Gastroesophageal sphincter (tissue), 4 donors: ENCODE measurements around the gene ABCC1. TPM values are rescaled to one million over a fixed set of nuclear protein-coding genes. Genes with fewer than 3 reads are reported as not detected.

ENCODE experiments used
- ATAC-seq: fragments of 150-250 bp; one replicate; pipeline ENCODE4 v1.9.1; 2016; ENCODE audit warnings: mild to moderate bottlenecking, moderate library complexity
- H3K27ac ChIP-seq, 4 donors: fragments of 200-600 bp; sonication (generic) in 3 of 4; 1 replicate in 3 of 4; 2 replicates in 1 of 4; pipeline ENCODE4 v1.5.1; 2016 to 2019
- H3K27me3 ChIP-seq: fragments of 200-600 bp; sonication (generic); one replicate; pipeline ENCODE4 v1.5.1; 2019
- H3K36me3 ChIP-seq, 2 donors: fragments of 200-600 bp; sonication (generic); one replicate each; pipeline ENCODE4 v1.5.1; 2019; ENCODE audit warnings: control low read depth in 1 of 2
- H3K4me1 ChIP-seq, 3 donors: fragments of 200-600 bp; sonication (generic); 1 replicate in 2 of 3; 2 replicates in 1 of 3; pipeline ENCODE4 v1.5.1; 2016 to 2019; ENCODE audit warnings: control low read depth in 2 of 3
- H3K4me3 ChIP-seq, 2 donors: fragments of 200-600 bp; sonication (generic); one replicate each; pipeline ENCODE4 v1.5.1; 2019; ENCODE audit warnings: mild to moderate bottlenecking in 1 of 2, moderate library complexity in 1 of 2
- H3K9me3 ChIP-seq, 3 donors: fragments of 200-600 bp; sonication (generic); one replicate each; pipeline ENCODE4 v1.5.1; 2017 to 2019; ENCODE audit warnings: control low read depth in 2 of 3
- CTCF ChIP-seq, 4 experiments: fragments of 200-600 bp in 2 of 4; fragments of 450-650 bp in 2 of 4; sonication (generic) in 1 of 4; IDR thresholded peaks; one replicate each; pipeline ENCODE4 v1.5.1; 2017 to 2019; ENCODE audit warnings: antibody characterized with exemption in 4 of 4, mild to moderate bottlenecking in 2 of 4, moderate library complexity in 2 of 4
- EP300 ChIP-seq: sonication (generic); formaldehyde crosslinking; IDR thresholded peaks from one replicate; pipeline ENCODE4 v1.6.1; 2017; ENCODE audit warnings: antibody characterized with exemption, mild to moderate bottlenecking
- POLR2A ChIP-seq, 2 donors: fragments of 450-650 bp; IDR thresholded peaks; one replicate each; pipeline ENCODE4 v1.6.1; 2017; ENCODE audit warnings: antibody characterized with exemption in 2 of 2, mild to moderate bottlenecking in 2 of 2, moderate library complexity in 1 of 2
- POLR2AphosphoS5 ChIP-seq: sonication (generic); formaldehyde crosslinking; IDR thresholded peaks from one replicate; pipeline ENCODE4 v1.6.1; 2017; ENCODE audit warnings: antibody characterized with exemption
- WGBS, 2 donors: methylation state at CpG; one replicate each; pipeline ENCODE4 v1.1.5; 2018; ENCODE audit warnings: low coverage in 1 of 2; 5-methylcytosine and 5-hydroxymethylcytosine counted together
- total RNA-seq, 4 donors: library from RNA; depleted of rRNA; stranded (reverse); fragments of >200 nt; gene quantifications; one replicate each; pipeline ENCODE4 v1.1.0, GENCODE V29; 2016

Gene ABCC1
- total RNA-seq, 4 donors from 2014 or later, result 50.8 to 122 (median 63.1) TPM

- Histone ChIP-seq H3K4me1 (peaks cover 0 to 85% (median 9%) of the 10 kb centered on the region in 3 donors), H3K27me3 (no peaks in the 10 kb centered on the region), H3K4me3 (no peak overlapping the region), H3K36me3 (peaks cover 0 to 52% of the 10 kb centered on the region in 2 donors), H3K9me3 (no peaks in the 10 kb centered on the region), H3K27ac (peak overlapping the region; percentile 70 to 93 (median 89))
- ATAC-seq, result no peak
- TF ChIP-seq POLR2A (IDR thresholded peaks at IDR 0.05) (no peak), EP300 (no peak), POLR2AphosphoS5 (no peak), CTCF (IDR thresholded peaks at IDR 0.05) (no peak)
- 80 to 82% methylated on average over 7 to 8 of the region's 8 CpGs for WGBS, 2 donors
Measured at GRCh38 chr16:16059160-16059559, 109.7 kb downstream of the ABCC1 start.

DNA sequence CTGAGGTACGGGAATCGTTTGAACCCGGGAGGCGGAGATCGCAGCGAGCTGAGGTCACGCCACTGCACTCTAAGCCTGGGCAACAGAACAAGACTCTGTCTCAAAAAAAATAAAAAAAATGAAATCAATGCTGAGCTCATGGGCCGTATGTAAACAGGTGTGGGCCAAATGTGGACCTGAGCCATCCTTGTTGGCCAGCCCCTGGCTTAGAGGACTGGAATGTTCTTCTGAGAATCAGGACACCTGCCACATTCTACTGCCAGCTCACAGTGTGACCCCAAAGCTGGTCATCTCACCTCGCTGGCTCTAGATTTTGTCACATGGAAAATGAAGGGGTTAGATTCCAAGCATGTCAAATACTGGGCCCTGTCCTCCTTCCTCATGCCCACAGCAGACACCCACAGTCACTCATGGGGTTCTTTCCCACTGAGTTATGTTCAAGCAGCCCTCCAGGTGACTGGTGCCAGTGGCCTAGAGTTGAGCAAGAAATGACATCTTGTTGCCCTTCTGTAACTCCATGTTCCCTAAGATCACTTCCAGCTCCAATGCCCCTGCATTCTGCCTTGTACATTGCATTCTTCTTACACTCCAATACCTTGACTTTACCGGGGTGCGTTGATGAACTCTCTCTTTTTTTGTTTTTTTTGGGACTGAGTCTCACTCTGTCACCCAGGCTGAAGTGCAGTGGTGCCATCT is 110.6 kb downstream of the ABCC1 start:
- Histone ChIP-seq H3K4me3 (no peak overlapping the region), H3K9me3 (no peaks in the 10 kb centered on the region), H3K4me1 (peaks cover 0 to 82% (median 9%) of the 10 kb centered on the region in 3 donors), H3K36me3 (peaks cover 0 to 51% of the 10 kb centered on the region in 2 donors), H3K27ac (peak overlapping the region; percentile 70 to 93 (median 89)), H3K27me3 (no peaks in the 10 kb centered on the region)
- TF ChIP-seq POLR2AphosphoS5 (peak; percentile 84), CTCF (IDR thresholded peaks at IDR 0.05) (no peak)
- WGBS, 2 donors, result 51 to 59% methylated on average over 5 to 10 of the region's 11 CpGs
- ATAC-seq, result peak; percentile 64

DNA sequence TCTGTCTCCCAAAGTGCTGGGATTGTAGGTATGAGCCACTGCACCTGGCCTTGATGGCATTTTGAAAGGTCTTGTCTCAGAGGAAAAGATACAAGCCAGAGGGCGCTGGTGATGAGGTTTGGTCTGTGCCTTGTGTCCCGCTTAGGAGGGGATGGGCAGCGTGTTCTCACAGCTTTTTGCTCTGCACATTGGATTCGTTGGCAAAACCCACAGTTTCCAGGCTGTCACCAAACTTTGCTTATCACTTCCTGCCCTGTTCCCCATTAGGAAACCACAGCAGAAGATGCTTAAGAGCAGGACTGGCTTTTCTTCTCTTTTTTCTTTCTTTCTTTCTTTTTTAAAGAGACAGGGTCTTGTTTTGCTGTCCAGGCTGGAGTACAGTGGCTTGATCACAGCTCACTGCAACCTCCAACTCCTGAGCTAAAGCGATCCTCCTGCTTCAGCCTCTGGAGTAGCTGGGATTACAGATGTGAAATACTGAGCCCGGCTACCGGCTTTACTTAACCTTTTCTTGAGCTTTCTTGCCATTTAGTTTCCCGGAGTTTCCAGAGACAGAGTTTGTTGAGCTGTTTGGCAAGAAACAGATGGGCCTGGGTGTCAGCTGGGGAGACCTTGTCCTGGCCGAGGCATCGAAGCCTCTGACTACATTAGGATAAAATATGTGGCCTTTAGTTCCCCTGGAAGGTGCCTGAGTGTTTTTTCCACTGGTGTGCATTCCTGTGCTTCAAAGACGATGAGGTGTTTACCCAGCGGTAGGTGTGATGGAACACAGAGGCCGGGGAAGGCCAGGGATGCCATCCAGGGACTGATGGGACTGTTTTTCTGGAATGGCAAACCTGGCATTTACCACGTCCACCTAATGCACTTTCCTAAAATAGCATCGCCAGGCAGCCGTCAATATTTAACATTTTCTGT is 112.9 kb downstream of the ABCC1 start:
- H3K4me1 ChIP-seq, result peaks cover 0 to 88% (median 9%) of the 10 kb centered on the region in 3 donors
- no peak for TF ChIP-seq POLR2A (IDR thresholded peaks at IDR 0.05)
- TF ChIP-seq EP300, result peak; percentile 84
- TF ChIP-seq POLR2AphosphoS5, result peak; percentile 99
- peak in 3 of 4 experiments; percentile 15 to 59 (median 34) for TF ChIP-seq CTCF (IDR thresholded peaks at IDR 0.05)
- no peaks in the 10 kb centered on the region for H3K27me3 ChIP-seq
- H3K27ac ChIP-seq, result peak overlapping the region; percentile 86 to 93 (median 91)
- H3K4me3 ChIP-seq, result no peak overlapping the region
- WGBS, 2 donors, result 21 to 34% methylated on average over 10 to 12 of the region's 16 CpGs
- H3K9me3 ChIP-seq, result no peaks in the 10 kb centered on the region
- peaks cover 0 to 32% of the 10 kb centered on the region in 2 donors for H3K36me3 ChIP-seq
- peak; percentile 85 for ATAC-seq

- ATAC-seq, result no peak
- no peak for TF ChIP-seq CTCF (IDR thresholded peaks at IDR 0.05)
- no peak for TF ChIP-seq EP300
- no peak for TF ChIP-seq POLR2A (IDR thresholded peaks at IDR 0.05)
- no peak for TF ChIP-seq POLR2AphosphoS5
- no peaks in the 10 kb centered on the region for H3K9me3 ChIP-seq
- H3K4me3 ChIP-seq, result no peak overlapping the region
- H3K27me3 ChIP-seq, result no peaks in the 10 kb centered on the region
- H3K27ac ChIP-seq, result peak overlapping the region; percentile 86 to 93 (median 91)
- H3K4me1 ChIP-seq, result peaks cover 3 to 88% (median 9%) of the 10 kb centered on the region in 3 donors
- H3K36me3 ChIP-seq, result peaks cover 0 to 37% of the 10 kb centered on the region in 2 donors
- WGBS, 2 donors, result 13 to 65% methylated on average over 1 to 2 of the region's 2 CpGs
Measured at GRCh38 chr16:16063683-16064082, 114.3 kb downstream of the ABCC1 start.
